B cell (primary cell): ENCODE results near the gene PRKAG2. TPM values are rescaled to one million over a fixed set of nuclear protein-coding genes. Genes with fewer than 3 reads are reported as not detected.

Experiments
- ATAC-seq: fragments of 200-7000 bp; cut with Tn5 transposase; one replicate; pipeline ENCODE4 v1.10.0; 2021; ENCODE audit warnings: low read depth, mild to moderate bottlenecking, moderate number of reproducible peaks, moderate library complexity
- CTCF ChIA-PET: fragments of 350-600 bp; sonication (Branson Sonifier 250); formaldehyde crosslinking; loops from one replicate; lab custom pipeline; 2021; ENCODE audit warnings: antibody characterized with exemption, inconsistent platforms; lab: Charles Lee
- POLR2A ChIA-PET: fragments of 350-600 bp; sonication (Branson Sonifier 250); formaldehyde crosslinking; loops from one replicate; lab custom pipeline; 2021; ENCODE audit warnings: antibody characterized with exemption; lab: Charles Lee
- DNase-seq: peaks from one replicate; pipeline ENCODE4 v3.0.0; 2013
- H2AFZ ChIP-seq: 2 replicates; pipeline ENCODE4 v1.6.1; 2012; ENCODE audit warnings: mild to moderate bottlenecking, low read depth, low read length; ENCODE audit not compliant: insufficient read depth, poor library complexity, severe bottlenecking
- H3K27ac ChIP-seq, 2 donors: 1 replicate in 1 of 2; 2 replicates in 1 of 2; pipeline ENCODE4 v1.5.1; 2012 to 2013; ENCODE audit warnings: low read length in 2 of 2, mild to moderate bottlenecking in 2 of 2, moderate library complexity in 1 of 2
- H3K27me3 ChIP-seq, 4 experiments: fragments of 200-600 bp in 1 of 4; sonication (generic) in 1 of 4; replicated peaks in 1 of 4; 1 replicate in 2 of 4; 2 replicates in 2 of 4; pipeline versions ENCODE4 v1.6.1 to v1.7.0; 2013 to 2016; ENCODE audit warnings: low read length in 3 of 4, mild to moderate bottlenecking in 2 of 4, mixed read lengths in 1 of 4, moderate library complexity in 1 of 4; ENCODE audit not compliant: insufficient read depth in 4 of 4, control insufficient read depth in 3 of 4; ENCODE audit errors: control extremely low read depth in 1 of 4
- H3K36me3 ChIP-seq, 2 experiments: replicated peaks in 1 of 2; 1 replicate in 1 of 2; 2 replicates in 1 of 2; pipeline versions ENCODE4 v1.6.1 to v1.7.1; 2013; ENCODE audit warnings: low read length in 1 of 2; ENCODE audit not compliant: insufficient read depth in 2 of 2, control insufficient read depth in 1 of 2; ENCODE audit errors: control extremely low read depth in 1 of 2, extremely low read depth in 1 of 2
- H3K4me1 ChIP-seq, 2 donors: fragments of 200-600 bp in 1 of 2; sonication (generic) in 1 of 2; 1 replicate in 1 of 2; 2 replicates in 1 of 2; pipeline versions ENCODE4 v1.5.1 to v1.6.1; 2013 to 2017; ENCODE audit warnings: low read length in 2 of 2; ENCODE audit not compliant: control insufficient read depth in 2 of 2, insufficient read depth in 2 of 2
- H3K4me2 ChIP-seq: replicated peaks from 2 replicates; pipeline ENCODE3; 2012; ENCODE audit warnings: mild to moderate bottlenecking, low read depth, low read length; ENCODE audit not compliant: poor library complexity, severe bottlenecking
- H3K4me3 ChIP-seq, 5 experiments: fragments of 200-600 bp in 1 of 5; sonication (generic) in 1 of 5; 1 replicate in 3 of 5; 2 replicates in 2 of 5; pipeline versions ENCODE4 v1.5.1 to v1.7.0; 2011 to 2016; ENCODE audit warnings: low read length in 4 of 5, mild to moderate bottlenecking in 4 of 5, low read depth in 2 of 5, control low read depth in 1 of 5, moderate library complexity in 1 of 5; ENCODE audit not compliant: insufficient read depth in 1 of 5; ENCODE audit errors: control extremely low read depth in 1 of 5, extremely low read depth in 1 of 5
- H3K79me2 ChIP-seq: fragments of 200-600 bp; sonication (generic); one replicate; pipeline ENCODE4 v1.6.0; 2016; ENCODE audit warnings: low read length; ENCODE audit not compliant: control insufficient read depth, insufficient read depth
- H3K9ac ChIP-seq: fragments of 200-600 bp; sonication (generic); 2 replicates; pipeline ENCODE4 v1.6.1; 2017; ENCODE audit warnings: mild to moderate bottlenecking, low read length, moderate library complexity
- H3K9me3 ChIP-seq, 3 donors: one replicate each; pipeline versions ENCODE4 v1.6.1 to v1.7.1; 2013; ENCODE audit warnings: low read length in 2 of 3; ENCODE audit not compliant: control insufficient read depth in 2 of 3, insufficient read depth in 1 of 3; ENCODE audit errors: control extremely low read depth in 1 of 3
- H4K20me1 ChIP-seq: 2 replicates; pipeline ENCODE4 v1.6.0; 2012; ENCODE audit warnings: mild to moderate bottlenecking, low read length; ENCODE audit not compliant: insufficient read depth, control insufficient read depth, poor library complexity, severe bottlenecking
- H3K27ac Mint-ChIP-seq: one replicate; pipeline ENCODE4 v1.8.0; 2021; ENCODE audit warnings: mixed read lengths
- H3K27me3 Mint-ChIP-seq: one replicate; pipeline ENCODE4 v1.8.0; 2021; ENCODE audit warnings: mixed read lengths
- H3K4me1 Mint-ChIP-seq: one replicate; pipeline ENCODE4 v1.8.0; 2021; ENCODE audit warnings: mixed read lengths
- H3K4me3 Mint-ChIP-seq: one replicate; pipeline ENCODE4 v1.8.0; 2021; ENCODE audit warnings: mixed read lengths
- H3K9me3 Mint-ChIP-seq: one replicate; pipeline ENCODE4 v1.8.0; 2022; ENCODE audit warnings: mixed read lengths; ENCODE audit not compliant: insufficient read depth
- EZH2 ChIP-seq: IDR thresholded peaks from 2 replicates; pipeline ENCODE4 v1.6.1; 2012; ENCODE audit warnings: borderline replicate concordance, low read depth, mild to moderate bottlenecking, moderate library complexity, low read length; ENCODE audit not compliant: insufficient read depth, poor library complexity, severe bottlenecking
- WGBS: methylation state at CpG from one replicate; pipeline ENCODE4 v1.1.5; 2013; ENCODE audit warnings: missing lambda C conversion rate; ENCODE audit not compliant: insufficient coverage; 5-methylcytosine and 5-hydroxymethylcytosine counted together
- intact Hi-C: fragments of 100-400 bp; cut with micrococcal nuclease; formaldehyde crosslinking; loops from one replicate; pipeline ENCODE4 v1.10.0; 2022
- polyA plus RNA-seq: library from polyadenylated mRNA; depleted of rRNA; stranded (reverse); fragments of >200 nt; gene quantifications from 2 replicates; pipeline ENCODE4 v1.2.3, GENCODE V29; 2012
- total RNA-seq, 2 donors: library from RNA; stranded (reverse); fragments of 120-200 nt in 1 of 2; gene quantifications; 1 replicate in 1 of 2; 2 replicates in 1 of 2; pipeline versions ENCODE4 v1.2.3 to v1.2.4, GENCODE V29; 2013 to 2022
- TF ChIP-seq, protein P1 (sequence below): fragments of 200-600 bp; IDR thresholded peaks from one replicate; pipeline ENCODE4 v1.8.0; 2022; ENCODE audit warnings: antibody characterized with exemption, mild to moderate bottlenecking

The PRKAG2 gene
- total and polyA plus RNA-seq, 2 donors (not counting 1 experiment from before 2014, with no cell fraction given): 22.1 to 56.3 TPM

DNA sequence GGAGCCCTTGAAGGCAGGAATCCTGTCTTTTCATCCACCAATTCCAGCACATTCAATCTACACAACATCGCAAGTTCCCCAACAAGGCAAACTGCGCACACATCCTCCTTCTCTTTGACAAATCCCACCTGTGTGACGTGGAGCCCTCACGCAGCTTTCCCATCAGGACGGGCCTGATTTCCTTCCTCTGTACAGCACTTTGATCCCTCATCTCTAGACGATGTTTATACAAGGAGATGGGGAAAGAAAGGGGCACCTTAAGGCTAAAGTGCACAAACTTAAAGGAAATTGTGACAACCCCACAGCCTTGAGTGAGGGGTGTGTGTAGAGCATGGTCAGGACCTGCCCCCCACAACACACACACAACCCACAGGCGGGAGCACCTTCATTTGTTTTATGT is 97.2 kb downstream of the PRKAG2 start:
- TF ChIP-seq, protein P1, sequence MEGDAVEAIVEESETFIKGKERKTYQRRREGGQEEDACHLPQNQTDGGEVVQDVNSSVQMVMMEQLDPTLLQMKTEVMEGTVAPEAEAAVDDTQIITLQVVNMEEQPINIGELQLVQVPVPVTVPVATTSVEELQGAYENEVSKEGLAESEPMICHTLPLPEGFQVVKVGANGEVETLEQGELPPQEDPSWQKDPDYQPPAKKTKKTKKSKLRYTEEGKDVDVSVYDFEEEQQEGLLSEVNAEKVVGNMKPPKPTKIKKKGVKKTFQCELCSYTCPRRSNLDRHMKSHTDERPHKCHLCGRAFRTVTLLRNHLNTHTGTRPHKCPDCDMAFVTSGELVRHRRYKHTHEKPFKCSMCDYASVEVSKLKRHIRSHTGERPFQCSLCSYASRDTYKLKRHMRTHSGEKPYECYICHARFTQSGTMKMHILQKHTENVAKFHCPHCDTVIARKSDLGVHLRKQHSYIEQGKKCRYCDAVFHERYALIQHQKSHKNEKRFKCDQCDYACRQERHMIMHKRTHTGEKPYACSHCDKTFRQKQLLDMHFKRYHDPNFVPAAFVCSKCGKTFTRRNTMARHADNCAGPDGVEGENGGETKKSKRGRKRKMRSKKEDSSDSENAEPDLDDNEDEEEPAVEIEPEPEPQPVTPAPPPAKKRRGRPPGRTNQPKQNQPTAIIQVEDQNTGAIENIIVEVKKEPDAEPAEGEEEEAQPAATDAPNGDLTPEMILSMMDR: no peak
- no peak for TF ChIP-seq EZH2
- no peak overlapping the region for H3K27ac ChIP-seq
- Mint-ChIP-seq H3K4me1 (peaks cover 8% of the 10 kb centered on the region), H3K27me3 (no peaks in the 10 kb centered on the region), H3K9me3 (no peaks in the 10 kb centered on the region), H3K4me3 (no peak overlapping the region), H3K27ac (no peak overlapping the region)
- no peak overlapping the region for H3K4me3 ChIP-seq
- DNase-seq: no peak
- ATAC-seq: no peak
- H3K4me2 ChIP-seq: no peak overlapping the region
- H3K4me1 ChIP-seq: peaks cover 8 to 13% of the 10 kb centered on the region in 2 donors
- ChIA-PET CTCF (interaction anchor here (0.6 kb wide), 1 partner anchor 32 kb away, joined by 3 read pairs; no protein-coding TSS in a partner anchor), POLR2A (no interaction called here)
- intact Hi-C loops: loop anchor here (10.0 kb wide), 1 partner anchor 1045 kb away; no protein-coding TSS in a partner anchor
- WGBS: 100% methylated on average over 1 of the region's 7 CpGs
- no peaks in the 10 kb centered on the region for H3K27me3 ChIP-seq
- no peak overlapping the region for H2AFZ ChIP-seq
- H3K9me3 ChIP-seq: peaks cover 0 to 8% (median 0%) of the 10 kb centered on the region in 3 donors
- H3K9ac ChIP-seq: no peak overlapping the region
- H3K36me3 ChIP-seq: peaks cover 0 to 24% of the 10 kb centered on the region in 2 experiments
- H4K20me1 ChIP-seq: peaks cover 20% of the 10 kb centered on the region
- peaks cover 7% of the 10 kb centered on the region for H3K79me2 ChIP-seq

- no peaks in the 10 kb centered on the region for H3K27me3 Mint-ChIP-seq
- no peak for ATAC-seq
- WGBS: 93% methylated on average over 4 of the region's 6 CpGs
- no peak overlapping the region for H3K27ac ChIP-seq
- no peak overlapping the region for H3K4me3 ChIP-seq
- H3K4me1 ChIP-seq: peaks cover 8 to 13% of the 10 kb centered on the region in 2 donors
- no peak overlapping the region for H3K9ac ChIP-seq
- peaks cover 0 to 24% of the 10 kb centered on the region in 2 experiments for H3K36me3 ChIP-seq
- DNase-seq: no peak
- no peak for TF ChIP-seq EZH2
- TF ChIP-seq, protein P1: no peak
- peaks cover 8% of the 10 kb centered on the region for H3K4me1 Mint-ChIP-seq
- H3K79me2 ChIP-seq: peaks cover 7% of the 10 kb centered on the region
- H3K9me3 ChIP-seq: peaks cover 0 to 8% (median 0%) of the 10 kb centered on the region in 3 donors
- intact Hi-C loops: no loop called here
- no peaks in the 10 kb centered on the region for H3K9me3 Mint-ChIP-seq
- POLR2A ChIA-PET: interaction anchor here (0.5 kb wide), 1 partner anchor 161 kb away, joined by 3 read pairs; no protein-coding TSS in a partner anchor
- peaks cover 20% of the 10 kb centered on the region for H4K20me1 ChIP-seq
- H3K4me3 Mint-ChIP-seq: no peak overlapping the region
- H3K4me2 ChIP-seq: no peak overlapping the region
- H3K27me3 ChIP-seq: no peaks in the 10 kb centered on the region
- no peak overlapping the region for H2AFZ ChIP-seq
- CTCF ChIA-PET: interaction anchor here (0.6 kb wide), 1 partner anchor 32 kb away, joined by 3 read pairs; no protein-coding TSS in a partner anchor
- H3K27ac Mint-ChIP-seq: no peak overlapping the region
These were observed 97.7 kb downstream of the PRKAG2 start for GRCh38 chr7:151779255-151779654.
